HFFc6 (cell line): ENCODE data around the gene FSD1. TPM values are rescaled to one million over a fixed set of nuclear protein-coding genes. Genes with fewer than 3 reads are reported as not detected.
A peak's percentile ranks its signal among the peaks of the same experiment; 100 is the strongest.
"Not testable (repeated sequence)": the region's sequence is repeated elsewhere in the genome, so short reads cannot be mapped to it uniquely, and the experiment has no call there.

Source experiments
- DNase-seq: peaks from one replicate; pipeline ENCODE4 v3.0.0-alpha.2; 2018
- H3K27ac Mint-ChIP-seq: 2 replicates; pipeline ENCODE4 v1.8.0; 2020; ENCODE audit warnings: mild to moderate bottlenecking, mixed read lengths
- H3K27me3 Mint-ChIP-seq: 2 replicates; pipeline ENCODE4 v1.8.0; 2021; ENCODE audit warnings: mild to moderate bottlenecking, moderate library complexity, mixed read lengths; ENCODE audit not compliant: insufficient read depth
- H3K36me3 Mint-ChIP-seq: 2 replicates; pipeline ENCODE4 v1.8.0; 2021; ENCODE audit warnings: low read depth, mixed read lengths
- H3K4me1 Mint-ChIP-seq: 2 replicates; pipeline ENCODE4 v1.8.0; 2020; ENCODE audit warnings: low read depth, mixed read lengths
- H3K4me3 Mint-ChIP-seq: 2 replicates; pipeline ENCODE4 v1.8.0; 2020; ENCODE audit warnings: mild to moderate bottlenecking, moderate library complexity, mixed read lengths
- H3K9me3 Mint-ChIP-seq: 2 replicates; pipeline ENCODE4 v1.8.0; 2020; ENCODE audit warnings: mild to moderate bottlenecking, mixed read lengths
- total RNA-seq, 6 experiments: library from RNA; stranded (reverse); fragmentation: NEBNext Ultra II Directional; extraction: Animal tissue kit (Norgen Biotek cat#: 25700); gene quantifications; 2 replicates in 1 of 6; 3 replicates in 5 of 6; pipeline ENCODE4 v1.2.3, GENCODE V29; 2021
- TF ChIP-seq, protein P1 (sequence below): fragments of 200-600 bp; sonication (generic); IDR thresholded peaks from 2 replicates; pipeline ENCODE4 v1.5.0; 2021; ENCODE audit warnings: antibody characterized with exemption, mild to moderate bottlenecking

FSD1 gene
- total RNA-seq, 6 experiments from 2014 or later: 9.2 to 15.2 (median 12.2) TPM

DNA sequence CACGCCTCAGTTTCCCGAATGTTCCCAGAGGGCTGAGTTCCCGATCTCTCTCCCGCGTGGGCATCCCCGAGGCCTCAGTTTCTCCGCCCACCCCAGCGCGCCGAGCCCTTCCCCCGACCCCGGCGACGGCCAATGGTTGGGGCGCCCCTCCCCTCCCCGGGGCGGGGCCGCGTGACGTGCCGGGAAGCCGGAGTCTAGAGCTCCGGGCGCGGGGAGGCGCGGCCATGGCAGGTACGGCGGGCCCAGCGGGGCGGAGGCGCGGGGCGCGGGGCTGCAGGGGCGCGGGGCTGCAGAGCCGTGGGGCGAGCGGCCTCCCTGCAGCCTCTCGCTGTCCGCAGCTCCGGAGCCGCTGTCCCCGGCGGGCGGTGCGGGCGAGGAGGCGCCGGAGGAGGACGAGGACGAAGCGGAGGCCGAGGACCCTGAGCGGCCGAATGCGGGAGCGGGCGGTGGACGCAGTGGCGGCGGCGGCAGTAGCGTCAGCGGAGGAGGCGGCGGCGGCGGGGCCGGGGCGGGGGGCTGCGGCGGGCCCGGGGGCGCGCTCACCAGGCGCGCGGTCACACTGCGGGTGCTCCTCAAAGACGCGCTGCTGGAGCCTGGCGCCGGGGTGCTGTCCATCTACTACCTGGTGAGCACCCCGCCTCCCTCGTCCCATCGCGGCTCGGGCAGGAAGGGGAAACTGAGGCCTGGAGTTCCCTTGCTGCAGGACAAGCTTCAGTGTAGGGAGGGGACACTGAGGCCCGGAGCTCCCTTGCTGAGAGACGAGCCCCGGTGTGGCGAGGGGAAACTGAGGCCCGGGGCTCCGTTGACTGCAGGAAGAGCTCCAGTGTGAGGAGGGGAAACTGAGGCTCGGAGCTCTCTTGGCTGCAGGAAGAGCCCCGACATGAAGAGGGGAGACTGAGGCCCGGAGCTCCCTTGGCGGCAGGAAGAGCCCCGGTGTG lies 39.2 kb downstream of the FSD1 start, which contains the start of gene MPND:
Gene MPND (plus strand): TSS at position 193 of the 938 bp plus-strand sequence. CDS start 32 bp downstream, at position 225.
- H3K36me3 Mint-ChIP-seq: no peaks in the 10 kb centered on the region
- H3K9me3 Mint-ChIP-seq: no peaks in the 10 kb centered on the region
- peak; percentile 31 for DNase-seq
- peak within 1 kb of the TSS; percentile 93 for H3K4me3 Mint-ChIP-seq
- peak within 1 kb of the TSS; percentile 82 for H3K27ac Mint-ChIP-seq
- H3K4me1 Mint-ChIP-seq: peaks cover 8% of the 10 kb centered on the region
- TF ChIP-seq, protein P1, sequence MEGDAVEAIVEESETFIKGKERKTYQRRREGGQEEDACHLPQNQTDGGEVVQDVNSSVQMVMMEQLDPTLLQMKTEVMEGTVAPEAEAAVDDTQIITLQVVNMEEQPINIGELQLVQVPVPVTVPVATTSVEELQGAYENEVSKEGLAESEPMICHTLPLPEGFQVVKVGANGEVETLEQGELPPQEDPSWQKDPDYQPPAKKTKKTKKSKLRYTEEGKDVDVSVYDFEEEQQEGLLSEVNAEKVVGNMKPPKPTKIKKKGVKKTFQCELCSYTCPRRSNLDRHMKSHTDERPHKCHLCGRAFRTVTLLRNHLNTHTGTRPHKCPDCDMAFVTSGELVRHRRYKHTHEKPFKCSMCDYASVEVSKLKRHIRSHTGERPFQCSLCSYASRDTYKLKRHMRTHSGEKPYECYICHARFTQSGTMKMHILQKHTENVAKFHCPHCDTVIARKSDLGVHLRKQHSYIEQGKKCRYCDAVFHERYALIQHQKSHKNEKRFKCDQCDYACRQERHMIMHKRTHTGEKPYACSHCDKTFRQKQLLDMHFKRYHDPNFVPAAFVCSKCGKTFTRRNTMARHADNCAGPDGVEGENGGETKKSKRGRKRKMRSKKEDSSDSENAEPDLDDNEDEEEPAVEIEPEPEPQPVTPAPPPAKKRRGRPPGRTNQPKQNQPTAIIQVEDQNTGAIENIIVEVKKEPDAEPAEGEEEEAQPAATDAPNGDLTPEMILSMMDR: no peak
- peaks cover 2% of the 10 kb centered on the region for H3K27me3 Mint-ChIP-seq

DNA sequence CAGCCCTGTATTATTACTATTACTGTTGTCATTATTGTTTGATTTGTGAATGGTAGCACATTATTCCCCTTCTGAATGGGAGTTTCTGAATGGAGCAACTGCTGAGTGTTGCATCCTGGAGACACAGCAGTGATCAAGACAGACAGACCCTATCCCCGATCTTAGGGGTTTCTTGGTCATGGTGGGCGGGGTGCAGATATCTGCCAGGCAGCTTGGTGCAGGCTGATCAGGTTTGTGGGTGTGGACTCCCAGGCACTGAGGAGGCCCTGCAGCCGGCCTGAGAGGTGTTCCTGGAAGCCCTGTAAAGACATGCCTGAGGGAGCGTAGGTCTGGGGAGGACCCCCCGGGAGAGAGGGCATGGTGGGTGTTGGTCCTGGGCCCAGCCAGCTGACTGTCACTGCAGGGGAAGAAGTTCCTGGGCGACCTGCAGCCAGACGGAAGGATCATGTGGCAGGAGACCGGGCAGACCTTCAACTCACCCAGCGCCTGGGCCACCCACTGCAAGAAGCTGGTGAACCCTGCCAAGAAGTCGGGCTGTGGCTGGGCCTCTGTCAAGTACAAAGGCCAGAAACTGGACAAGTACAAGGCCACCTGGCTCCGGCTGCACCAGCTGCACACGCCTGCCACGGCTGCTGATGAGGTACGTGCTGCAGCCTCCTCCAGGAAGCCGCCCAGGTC lies 41.1 kb downstream of the FSD1 start:
- no peak for DNase-seq
- H3K36me3 Mint-ChIP-seq: no peaks in the 10 kb centered on the region

DNA sequence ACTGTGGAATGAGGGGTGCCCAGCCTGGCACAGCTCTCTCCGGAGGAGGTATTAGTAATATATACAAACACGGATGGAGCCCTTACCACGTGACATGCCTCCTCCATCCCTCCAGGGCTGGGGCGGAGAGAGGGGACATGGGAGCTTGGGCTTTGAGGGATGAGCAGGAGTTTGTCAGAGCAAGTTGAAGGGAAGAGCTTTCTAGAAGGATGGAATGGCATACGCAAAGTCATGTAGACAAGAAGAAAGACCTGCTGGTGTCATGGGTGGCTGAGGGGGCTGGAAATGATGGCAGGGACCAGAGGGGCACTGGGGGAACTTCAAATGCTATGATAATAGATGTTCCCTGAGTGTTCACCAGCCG lies 41.6 kb downstream of the FSD1 start:
- Mint-ChIP-seq H3K4me1 (peaks cover 8% of the 10 kb centered on the region), H3K27me3 (peaks cover 2% of the 10 kb centered on the region), H3K27ac (no peak overlapping the region), H3K4me3 (no peak overlapping the region), H3K9me3 (no peaks in the 10 kb centered on the region), H3K36me3 (no peaks in the 10 kb centered on the region)
- TF ChIP-seq, protein P1: no peak
- DNase-seq: no peak

More for the DNA sequence above, 41.1 kb downstream of the FSD1 start:
- TF ChIP-seq, protein P1: no peak
- Mint-ChIP-seq H3K9me3 (no peaks in the 10 kb centered on the region), H3K4me3 (no peak overlapping the region), H3K4me1 (peaks cover 8% of the 10 kb centered on the region), H3K27ac (no peak overlapping the region), H3K27me3 (peaks cover 2% of the 10 kb centered on the region)

DNA sequence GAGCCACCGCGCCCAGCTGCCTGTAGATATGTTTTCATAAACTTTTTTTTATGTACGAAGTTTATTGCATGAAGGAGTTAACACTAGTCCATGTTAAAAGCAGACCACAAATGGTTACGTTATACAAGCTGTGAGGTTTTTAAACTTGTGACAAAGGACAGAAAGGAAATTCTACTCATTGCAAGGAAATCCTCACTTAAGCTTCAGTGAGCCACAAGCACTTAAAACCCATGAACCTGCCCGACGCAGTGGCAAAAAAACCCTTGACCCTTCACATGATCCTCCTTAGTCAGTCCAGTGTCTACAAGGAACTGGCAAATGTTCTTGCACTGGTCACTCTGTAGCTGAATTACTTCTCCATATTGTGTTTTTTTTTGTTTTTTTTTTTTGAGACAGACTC lies 43.1 kb downstream of the FSD1 start:
- Mint-ChIP-seq H3K27ac (no peak overlapping the region), H3K9me3 (no peaks in the 10 kb centered on the region), H3K36me3 (no peaks in the 10 kb centered on the region), H3K4me1 (peaks cover under 1% of the 10 kb centered on the region; the same call in 1 of the 2 replicates), H3K4me3 (no peak overlapping the region), H3K27me3 (peaks cover 2% of the 10 kb centered on the region)
- DNase-seq: no peak
- TF ChIP-seq, protein P1: no peak

DNA sequence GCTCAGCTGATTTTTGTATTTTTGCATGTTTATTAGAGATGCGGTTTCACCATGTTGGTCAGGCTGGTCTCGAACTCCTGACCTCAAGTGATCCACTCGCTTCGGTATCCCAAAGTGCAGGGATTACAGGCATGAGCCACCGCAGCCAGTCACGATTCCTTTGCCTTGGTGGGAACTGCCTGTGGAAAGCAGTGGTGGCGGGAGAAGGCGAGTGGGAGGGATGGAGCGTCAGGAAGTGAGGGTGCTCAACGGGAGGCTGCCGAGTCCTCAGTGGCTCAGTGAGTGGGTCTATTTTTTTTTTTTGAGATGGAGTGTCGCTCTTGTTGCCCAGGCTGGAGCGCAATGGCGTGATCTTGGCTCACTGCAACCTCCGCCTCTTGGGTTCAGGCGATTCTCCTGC lies 44.8 kb downstream of the FSD1 start:
- not testable (repeated sequence) for H3K36me3 Mint-ChIP-seq, H3K27me3 Mint-ChIP-seq, H3K9me3 Mint-ChIP-seq

DNA sequence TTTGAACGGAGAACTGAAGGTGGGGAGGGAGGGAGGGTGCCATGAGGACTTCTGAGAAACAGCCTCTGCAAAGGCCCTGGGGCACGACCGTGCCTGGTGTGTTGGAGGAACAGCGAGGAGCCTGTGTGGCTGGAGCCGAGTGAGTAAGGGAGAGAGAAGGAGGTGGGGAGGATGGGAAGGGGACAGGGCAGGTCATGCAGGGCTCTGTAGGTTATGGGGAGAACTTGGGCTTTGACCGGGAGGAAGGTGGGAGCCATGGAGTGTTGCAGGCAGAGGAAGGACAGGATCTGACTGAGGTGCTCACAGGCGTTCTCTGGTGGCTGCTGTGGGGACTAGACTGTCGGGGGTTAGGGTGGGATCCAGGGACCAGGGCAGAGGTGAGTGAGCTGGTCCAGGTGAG lies 45.7 kb downstream of the FSD1 start:
- Mint-ChIP-seq H3K4me3 (no peak overlapping the region), H3K4me1 (no peaks in the 10 kb centered on the region), H3K27ac (no peak overlapping the region), H3K9me3 (no peaks in the 10 kb centered on the region), H3K36me3 (no peaks in the 10 kb centered on the region), H3K27me3 (no peaks in the 10 kb centered on the region; the same call in 1 of the 2 replicates)
- TF ChIP-seq, protein P1: no peak
- no peak for DNase-seq

More for the DNA sequence above, 44.8 kb downstream of the FSD1 start:
- not testable (repeated sequence) for DNase-seq, H3K4me3 Mint-ChIP-seq, H3K4me1 Mint-ChIP-seq, H3K27ac Mint-ChIP-seq
